GM12874 (cell line): ENCODE results near the gene KITLG.

ENCODE experiments used
- CTCF ChIP-seq: IDR thresholded peaks from 2 replicates; pipeline ENCODE4 v1.5.1; 2011; ENCODE audit warnings: low read depth, mild to moderate bottlenecking, control low read depth, low read length, moderate library complexity; ENCODE audit not compliant: insufficient read depth

Gene KITLG

GRCh38 chr12:88451205-88451604 lies 129.1 kb downstream of the KITLG start:
- TF ChIP-seq CTCF = no peak

GRCh38 chr12:88450136-88450535 lies 130.1 kb downstream of the KITLG start:
- TF ChIP-seq CTCF = no peak

DNA sequence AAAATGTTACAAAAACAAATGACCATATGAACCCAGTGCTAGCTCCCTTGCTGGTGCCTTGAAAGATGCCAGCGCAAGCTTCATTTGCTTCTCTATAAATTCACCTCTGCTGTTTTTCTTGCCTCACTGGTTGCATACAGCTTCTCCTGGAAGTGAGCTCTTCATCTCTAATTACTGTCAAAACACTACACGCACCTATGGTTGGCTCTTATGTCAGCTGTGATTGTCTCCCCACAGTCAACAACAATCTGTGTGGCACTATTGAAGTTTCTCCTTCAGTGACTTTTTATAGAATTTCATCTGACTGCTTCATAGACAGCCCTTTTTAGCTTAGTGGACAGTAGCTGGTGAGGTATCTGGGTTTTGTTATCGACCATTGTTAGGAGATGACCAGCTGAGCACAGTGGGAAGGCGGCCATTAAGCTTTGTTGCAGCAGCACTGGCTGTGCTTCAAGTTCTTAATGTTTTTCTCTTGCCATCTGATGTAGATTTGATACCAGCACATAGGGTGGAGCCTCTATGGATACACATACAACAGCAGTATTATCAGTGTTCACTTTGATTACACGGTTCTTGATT lies 131.8 kb downstream of the KITLG start:
- TF ChIP-seq CTCF = no peak

- no peak for TF ChIP-seq CTCF
These were observed 134.4 kb downstream of the KITLG start for GRCh38 chr12:88445705-88446394.

- no peak for TF ChIP-seq CTCF
These were observed 135.8 kb downstream of the KITLG start for GRCh38 chr12:88444481-88444880.
